Activated naive CD8-positive, alpha-beta T cell treated with anti-CD3 and anti-CD28 coated beads for 36 hours (primary cell): ENCODE data around the gene IL27RA. TPM values are rescaled to one million over a fixed set of nuclear protein-coding genes. Genes with fewer than 3 reads are reported as not detected.

Source experiments
- DNase-seq: peaks from one replicate; pipeline ENCODE4 v3.0.0; 2021
- H3K27ac Mint-ChIP-seq: one replicate; pipeline ENCODE4 v1.8.0; 2022; ENCODE audit warnings: mild to moderate bottlenecking, moderate library complexity, mixed read lengths
- H3K27me3 Mint-ChIP-seq: one replicate; pipeline ENCODE4 v1.8.0; 2022; ENCODE audit warnings: mild to moderate bottlenecking, mixed read lengths
- H3K36me3 Mint-ChIP-seq: one replicate; pipeline ENCODE4 v1.8.0; 2021; ENCODE audit warnings: mild to moderate bottlenecking, mixed read lengths
- H3K4me1 Mint-ChIP-seq: one replicate; pipeline ENCODE4 v1.8.0; 2021; ENCODE audit warnings: mixed read lengths
- H3K4me3 Mint-ChIP-seq: one replicate; pipeline ENCODE4 v1.8.0; 2022; ENCODE audit warnings: mild to moderate bottlenecking, moderate library complexity, mixed read lengths
- H3K9me3 Mint-ChIP-seq: one replicate; pipeline ENCODE4 v1.8.0; 2022; ENCODE audit warnings: mixed read lengths
- total RNA-seq, 2 experiments: library from RNA; stranded (reverse); gene quantifications; one replicate each; pipeline ENCODE4 v1.2.3, GENCODE V29; 2021

IL27RA gene
- total RNA-seq, 2 experiments from 2014 or later, result 48.2 to 48.5 TPM

GRCh38 chr19:13995017-13995728, 36.4 kb upstream of the IL27RA start:
- no peak overlapping the region for H3K4me3 Mint-ChIP-seq
- H3K9me3 Mint-ChIP-seq, result peaks cover 13% of the 10 kb centered on the region
- peaks cover 34% of the 10 kb centered on the region for H3K36me3 Mint-ChIP-seq
- H3K27me3 Mint-ChIP-seq, result no peaks in the 10 kb centered on the region
- H3K4me1 Mint-ChIP-seq, result peaks cover 3% of the 10 kb centered on the region
- H3K27ac Mint-ChIP-seq, result no peak overlapping the region
- no peak for DNase-seq

DNA sequence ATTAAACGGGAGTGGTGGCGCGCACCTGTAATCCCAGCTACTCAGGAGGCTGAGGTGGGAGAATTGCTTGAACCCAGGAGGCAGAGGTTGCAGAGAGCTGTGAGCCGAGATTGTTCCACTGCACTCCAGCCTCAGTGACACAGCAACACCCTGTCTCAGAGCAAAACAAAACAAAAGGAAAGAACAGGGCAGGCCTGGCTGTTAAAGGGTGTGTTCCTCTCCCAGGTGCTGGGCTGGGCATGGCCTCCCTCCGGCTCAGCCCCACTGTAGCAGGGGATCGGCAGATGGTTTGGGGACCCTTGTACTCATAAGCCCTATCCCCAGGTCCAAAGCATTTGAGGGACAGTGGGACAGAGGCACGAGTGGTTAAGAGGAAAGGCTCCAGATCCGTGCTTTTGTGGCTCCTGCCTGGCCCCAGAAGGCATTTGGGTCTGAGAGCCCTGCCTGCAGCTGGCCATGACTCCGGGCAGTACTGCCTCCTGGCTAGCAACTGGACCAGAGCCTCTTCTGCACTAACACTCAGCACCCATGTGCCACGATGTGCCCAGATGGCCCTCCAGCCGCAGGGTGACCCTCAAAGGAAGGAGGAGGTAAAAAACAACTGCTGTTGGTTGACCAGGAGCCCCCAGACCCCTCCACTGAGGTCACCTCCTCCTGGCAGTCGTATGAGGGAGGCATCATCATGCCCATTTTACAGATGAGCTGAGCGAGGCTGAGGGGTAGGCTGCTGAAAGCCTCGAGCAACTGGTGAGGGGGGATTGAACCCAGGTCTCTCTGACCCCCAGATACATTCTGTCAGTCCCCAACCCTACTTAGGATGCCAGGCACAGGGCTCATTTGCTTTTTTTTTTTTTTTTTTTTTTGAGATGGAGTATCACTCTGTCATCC, 35.4 kb upstream of the IL27RA start:
- no peaks in the 10 kb centered on the region for H3K27me3 Mint-ChIP-seq
- peaks cover 13% of the 10 kb centered on the region for H3K9me3 Mint-ChIP-seq
- peaks cover 38% of the 10 kb centered on the region for H3K36me3 Mint-ChIP-seq
- H3K27ac Mint-ChIP-seq, result no peak overlapping the region
- no peak for DNase-seq
- peaks cover 9% of the 10 kb centered on the region for H3K4me1 Mint-ChIP-seq
- no peak overlapping the region for H3K4me3 Mint-ChIP-seq

- peaks cover 35% of the 10 kb centered on the region for H3K36me3 Mint-ChIP-seq
- H3K4me3 Mint-ChIP-seq, result no peak overlapping the region
- no peak overlapping the region for H3K27ac Mint-ChIP-seq
- H3K9me3 Mint-ChIP-seq, result peaks cover 13% of the 10 kb centered on the region
- DNase-seq, result no peak
- H3K27me3 Mint-ChIP-seq, result no peaks in the 10 kb centered on the region
- peaks cover 16% of the 10 kb centered on the region for H3K4me1 Mint-ChIP-seq
Measured at GRCh38 chr19:13996928-13997630, 34.5 kb upstream of the IL27RA start.

GRCh38 chr19:13997631-13997962, 34.0 kb upstream of the IL27RA start:
- Mint-ChIP-seq H3K27me3 (no peaks in the 10 kb centered on the region), H3K4me1 (peaks cover 22% of the 10 kb centered on the region), H3K4me3 (no peak overlapping the region), H3K9me3 (peaks cover 13% of the 10 kb centered on the region), H3K36me3 (peaks cover 33% of the 10 kb centered on the region), H3K27ac (no peak overlapping the region)
- DNase-seq, result no peak

DNA sequence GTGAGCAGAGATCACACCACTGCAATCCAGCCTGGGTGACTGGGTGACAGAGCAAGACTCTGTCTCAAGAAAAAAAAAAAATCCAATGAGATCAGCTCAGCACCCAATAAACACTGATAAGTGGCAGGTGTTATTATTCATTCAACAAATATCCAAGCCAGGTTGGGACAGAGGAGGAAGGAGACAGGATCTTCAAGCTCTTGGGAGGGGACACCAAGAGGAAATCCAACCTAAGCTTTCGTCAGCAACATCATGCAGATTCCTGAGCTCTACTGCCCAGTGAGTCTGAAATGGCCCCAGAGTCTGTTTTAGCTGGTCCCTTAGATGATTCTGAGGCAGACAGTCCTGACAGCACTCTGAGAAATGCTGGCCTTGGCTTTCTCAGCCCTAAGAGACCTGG, 33.1 kb upstream of the IL27RA start:
- peaks cover 33% of the 10 kb centered on the region for H3K36me3 Mint-ChIP-seq
- peaks cover 30% of the 10 kb centered on the region for H3K4me1 Mint-ChIP-seq
- no peak for DNase-seq
- H3K9me3 Mint-ChIP-seq, result peaks cover 13% of the 10 kb centered on the region
- H3K27ac Mint-ChIP-seq, result no peak overlapping the region
- no peak overlapping the region for H3K4me3 Mint-ChIP-seq
- no peaks in the 10 kb centered on the region for H3K27me3 Mint-ChIP-seq

- H3K9me3 Mint-ChIP-seq, result peaks cover 13% of the 10 kb centered on the region
- H3K27ac Mint-ChIP-seq, result no peak overlapping the region
- no peak overlapping the region for H3K4me3 Mint-ChIP-seq
- peaks cover 32% of the 10 kb centered on the region for H3K4me1 Mint-ChIP-seq
- peaks cover 33% of the 10 kb centered on the region for H3K36me3 Mint-ChIP-seq
- no peaks in the 10 kb centered on the region for H3K27me3 Mint-ChIP-seq
- DNase-seq, result no peak
Measured at GRCh38 chr19:13999085-13999484, 32.5 kb upstream of the IL27RA start.

GRCh38 chr19:14000691-14001375, 30.7 kb upstream of the IL27RA start:
- Mint-ChIP-seq H3K27me3 (no peaks in the 10 kb centered on the region), H3K4me1 (peaks cover 45% of the 10 kb centered on the region), H3K9me3 (peaks cover 13% of the 10 kb centered on the region), H3K27ac (peak overlapping the region; percentile 98), H3K4me3 (peak overlapping the region; percentile 37), H3K36me3 (peaks cover 33% of the 10 kb centered on the region)
- no peak for DNase-seq

GRCh38 chr19:14002571-14003250, 28.9 kb upstream of the IL27RA start:
- H3K4me1 Mint-ChIP-seq, result peaks cover 48% of the 10 kb centered on the region
- H3K36me3 Mint-ChIP-seq, result peaks cover 32% of the 10 kb centered on the region

GRCh38 chr19:14003251-14004055, 28.1 kb upstream of the IL27RA start:
- peaks cover 25% of the 10 kb centered on the region for H3K36me3 Mint-ChIP-seq
- H3K27me3 Mint-ChIP-seq, result no peaks in the 10 kb centered on the region
- H3K4me3 Mint-ChIP-seq, result peak overlapping the region; percentile 70
- no peak for DNase-seq
- H3K4me1 Mint-ChIP-seq, result peaks cover 48% of the 10 kb centered on the region
- H3K9me3 Mint-ChIP-seq, result peaks cover 8% of the 10 kb centered on the region
- peak overlapping the region; percentile 98 for H3K27ac Mint-ChIP-seq

More at GRCh38 chr19:14002571-14003250, 28.9 kb upstream of the IL27RA start:
- H3K9me3 Mint-ChIP-seq, result peaks cover 13% of the 10 kb centered on the region
- no peaks in the 10 kb centered on the region for H3K27me3 Mint-ChIP-seq
- peak overlapping the region; percentile 98 for H3K27ac Mint-ChIP-seq
- peak overlapping the region; percentile 70 for H3K4me3 Mint-ChIP-seq
- DNase-seq, result no peak

GRCh38 chr19:14004619-14005348, 26.8 kb upstream of the IL27RA start:
- Mint-ChIP-seq H3K9me3 (peaks cover 3% of the 10 kb centered on the region), H3K27ac (peak overlapping the region; percentile 90), H3K27me3 (no peaks in the 10 kb centered on the region), H3K36me3 (peaks cover 12% of the 10 kb centered on the region), H3K4me3 (peak overlapping the region; percentile 85), H3K4me1 (peaks cover 48% of the 10 kb centered on the region)
- DNase-seq, result no peak

DNA sequence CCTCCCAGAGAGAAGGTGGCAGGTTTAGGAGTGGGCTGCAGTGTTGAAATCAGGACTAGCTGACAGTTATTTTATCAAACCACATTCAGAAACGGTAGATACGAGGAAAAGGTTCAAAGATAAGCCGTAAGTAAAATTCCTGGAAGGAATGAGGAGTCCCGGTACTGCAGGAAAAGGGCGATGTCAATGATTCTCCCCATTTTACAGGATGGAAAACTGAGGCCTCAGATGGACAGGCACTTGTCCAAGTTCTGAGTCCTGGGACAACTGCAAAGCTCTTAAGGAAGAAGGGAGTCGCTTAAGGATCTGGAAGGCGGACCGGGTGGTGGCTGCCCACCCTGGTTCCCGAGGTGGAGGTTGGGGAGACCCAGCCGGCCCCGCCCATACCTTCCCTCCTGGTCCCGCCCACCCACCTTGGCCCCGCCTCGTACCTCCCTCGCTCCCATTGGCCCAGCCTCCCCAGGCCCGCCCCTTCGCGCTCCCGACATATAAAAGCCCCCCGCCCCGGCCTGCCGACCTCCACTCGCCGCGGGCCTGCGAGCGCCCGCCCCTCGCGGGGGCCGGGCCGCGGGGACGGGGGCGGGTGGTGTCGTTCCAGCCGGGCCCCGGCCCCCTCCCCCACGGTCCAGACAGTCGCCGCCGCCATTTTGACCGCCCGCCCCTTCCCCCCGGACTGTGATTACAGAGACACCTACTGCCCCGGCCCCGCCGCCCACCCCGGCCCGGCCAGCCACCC, 26.0 kb upstream of the IL27RA start:
- peaks cover 45% of the 10 kb centered on the region for H3K4me1 Mint-ChIP-seq
- H3K36me3 Mint-ChIP-seq, result peaks cover 5% of the 10 kb centered on the region
- H3K9me3 Mint-ChIP-seq, result no peaks in the 10 kb centered on the region
- peak overlapping the region; percentile 99 for H3K27ac Mint-ChIP-seq
- peak overlapping the region; percentile 92 for H3K4me3 Mint-ChIP-seq
- peak; percentile 90 for DNase-seq
- H3K27me3 Mint-ChIP-seq, result no peaks in the 10 kb centered on the region

- peak; percentile 100 for DNase-seq
- Mint-ChIP-seq H3K36me3 (no peaks in the 10 kb centered on the region), H3K27me3 (no peaks in the 10 kb centered on the region), H3K9me3 (no peaks in the 10 kb centered on the region), H3K4me1 (peaks cover 40% of the 10 kb centered on the region), H3K27ac (peak within 1 kb of the TSS; percentile 99), H3K4me3 (peak within 1 kb of the TSS; percentile 92)
Measured at GRCh38 chr19:14006085-14006765, 25.3 kb upstream of the IL27RA start, which contains the start of gene RFX1. RFX1 (minus strand) TSS chr19:14006320; CDS start chr19:13993843, 12,477 bp downstream.
